KMS-11 (cell line): ENCODE measurements around the gene HOXA1.
A peak's percentile ranks its signal among the peaks of the same experiment; 100 is the strongest.

Source experiments
- H2AFZ ChIP-seq: fragments of 200-600 bp; sonication (generic); 2 replicates; pipeline ENCODE4 v1.6.1; 2016; ENCODE audit warnings: antibody characterized with exemption, mixed run types, low read depth
- H3K27ac ChIP-seq: fragments of 200-600 bp; sonication (generic); 2 replicates; pipeline ENCODE4 v1.6.1; 2016; ENCODE audit warnings: mild to moderate bottlenecking, mixed run types
- H3K27me3 ChIP-seq: fragments of 200-600 bp; sonication (generic); 2 replicates; pipeline ENCODE4 v1.6.1; 2017; ENCODE audit warnings: mild to moderate bottlenecking, low read depth, mixed run types, moderate library complexity; ENCODE audit not compliant: insufficient read depth
- H3K36me3 ChIP-seq: fragments of 200-600 bp; sonication (generic); 2 replicates; pipeline ENCODE4 v1.6.1; 2017; ENCODE audit warnings: mild to moderate bottlenecking, mixed run types; ENCODE audit not compliant: insufficient read depth
- H3K4me1 ChIP-seq: fragments of 200-600 bp; sonication (generic); 2 replicates; pipeline ENCODE4 v1.6.1; 2016; ENCODE audit warnings: mild to moderate bottlenecking, low read depth, mixed run types; ENCODE audit not compliant: poor library complexity, severe bottlenecking
- H3K4me2 ChIP-seq: fragments of 200-600 bp; sonication (generic); 2 replicates; pipeline ENCODE4 v1.7.0; 2016; ENCODE audit warnings: mild to moderate bottlenecking, mixed run types
- H3K4me3 ChIP-seq: fragments of 200-600 bp; sonication (generic); IDR thresholded peaks from 2 replicates; pipeline ENCODE4 v1.6.1; 2017; ENCODE audit warnings: low read depth, low read length, mixed read lengths; ENCODE audit not compliant: insufficient read depth
- H3K79me2 ChIP-seq: fragments of 200-600 bp; sonication (generic); 2 replicates; pipeline ENCODE4 v1.6.1; 2016; ENCODE audit warnings: low read depth, mixed run types; ENCODE audit not compliant: insufficient read depth
- H3K9ac ChIP-seq: fragments of 200-600 bp; sonication (generic); 2 replicates; pipeline ENCODE4 v1.6.1; 2016; ENCODE audit warnings: mild to moderate bottlenecking, mixed run types
- H4K20me1 ChIP-seq: fragments of 200-600 bp; sonication (generic); 2 replicates; pipeline ENCODE4 v1.6.1; 2016; ENCODE audit warnings: mild to moderate bottlenecking, mixed run types; ENCODE audit not compliant: insufficient read depth
- TF ChIP-seq, protein P1 (sequence below): fragments of 200-600 bp; sonication (generic); conservative IDR thresholded peaks from 2 replicates; pipeline ENCODE4 v1.6.1; 2017; ENCODE audit warnings: low read depth, mild to moderate bottlenecking, antibody characterized with exemption, low read length, moderate library complexity, mixed read lengths

The HOXA1 gene

GRCh38 chr7:27132214-27132613, 36.4 kb upstream of the HOXA1 start:
- Histone ChIP-seq H3K27ac (no peak overlapping the region), H3K9ac (no peak overlapping the region), H3K4me2 (no peak overlapping the region), H3K4me3 (no peak overlapping the region), H3K79me2 (no peaks in the 10 kb centered on the region; the same call in 1 of the 2 replicates), H4K20me1 (no peaks in the 10 kb centered on the region), H3K27me3 (no peaks in the 10 kb centered on the region), H2AFZ (no peak overlapping the region), H3K36me3 (no peaks in the 10 kb centered on the region), H3K4me1 (peaks cover 45% of the 10 kb centered on the region)
- TF ChIP-seq, protein P1, sequence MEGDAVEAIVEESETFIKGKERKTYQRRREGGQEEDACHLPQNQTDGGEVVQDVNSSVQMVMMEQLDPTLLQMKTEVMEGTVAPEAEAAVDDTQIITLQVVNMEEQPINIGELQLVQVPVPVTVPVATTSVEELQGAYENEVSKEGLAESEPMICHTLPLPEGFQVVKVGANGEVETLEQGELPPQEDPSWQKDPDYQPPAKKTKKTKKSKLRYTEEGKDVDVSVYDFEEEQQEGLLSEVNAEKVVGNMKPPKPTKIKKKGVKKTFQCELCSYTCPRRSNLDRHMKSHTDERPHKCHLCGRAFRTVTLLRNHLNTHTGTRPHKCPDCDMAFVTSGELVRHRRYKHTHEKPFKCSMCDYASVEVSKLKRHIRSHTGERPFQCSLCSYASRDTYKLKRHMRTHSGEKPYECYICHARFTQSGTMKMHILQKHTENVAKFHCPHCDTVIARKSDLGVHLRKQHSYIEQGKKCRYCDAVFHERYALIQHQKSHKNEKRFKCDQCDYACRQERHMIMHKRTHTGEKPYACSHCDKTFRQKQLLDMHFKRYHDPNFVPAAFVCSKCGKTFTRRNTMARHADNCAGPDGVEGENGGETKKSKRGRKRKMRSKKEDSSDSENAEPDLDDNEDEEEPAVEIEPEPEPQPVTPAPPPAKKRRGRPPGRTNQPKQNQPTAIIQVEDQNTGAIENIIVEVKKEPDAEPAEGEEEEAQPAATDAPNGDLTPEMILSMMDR: no peak

GRCh38 chr7:27131390-27131819, 35.6 kb upstream of the HOXA1 start:
- H3K79me2 ChIP-seq: no peaks in the 10 kb centered on the region; the same call in 1 of the 2 replicates
- peak overlapping the region; percentile 44 for H3K4me2 ChIP-seq
- no peaks in the 10 kb centered on the region for H4K20me1 ChIP-seq
- H3K9ac ChIP-seq: peak overlapping the region; percentile 94
- H3K27me3 ChIP-seq: no peaks in the 10 kb centered on the region
- H3K4me1 ChIP-seq: peaks cover 45% of the 10 kb centered on the region
- peak overlapping the region; percentile 79 for H2AFZ ChIP-seq
- TF ChIP-seq, protein P1: no peak
- H3K4me3 ChIP-seq: peak overlapping the region; percentile 58
- peak overlapping the region; percentile 94 for H3K27ac ChIP-seq
- no peaks in the 10 kb centered on the region for H3K36me3 ChIP-seq

- Histone ChIP-seq H3K9ac (peak within 1 kb of the TSS; percentile 94), H3K27me3 (no peaks in the 10 kb centered on the region), H4K20me1 (no peaks in the 10 kb centered on the region), H3K27ac (peak within 1 kb of the TSS; percentile 94), H3K36me3 (no peaks in the 10 kb centered on the region), H3K79me2 (no peaks in the 10 kb centered on the region; the same call in 1 of the 2 replicates), H3K4me1 (peaks cover 45% of the 10 kb centered on the region), H3K4me3 (peak within 1 kb of the TSS; percentile 58), H3K4me2 (peak within 1 kb of the TSS; percentile 88), H2AFZ (peak within 1 kb of the TSS; percentile 79)
- TF ChIP-seq, protein P1: no peak
Measured at GRCh38 chr7:27130540-27131389, 35.0 kb upstream of the HOXA1 start, which contains the start of gene HOXA4. TSS of gene HOXA4 (minus strand) at chr7:27130757. CDS start at chr7:27130733, 24 bp downstream.

- no peaks in the 10 kb centered on the region; the same call in 1 of the 2 replicates for H3K79me2 ChIP-seq
- TF ChIP-seq, protein P1: peak; percentile 33
- no peak overlapping the region for H3K4me3 ChIP-seq
- peak overlapping the region; percentile 79 for H2AFZ ChIP-seq
- H3K27me3 ChIP-seq: no peaks in the 10 kb centered on the region
- H3K9ac ChIP-seq: peak overlapping the region; percentile 94
- H4K20me1 ChIP-seq: no peaks in the 10 kb centered on the region
- peak overlapping the region; percentile 88 for H3K4me2 ChIP-seq
- H3K36me3 ChIP-seq: no peaks in the 10 kb centered on the region
- H3K4me1 ChIP-seq: peaks cover 37% of the 10 kb centered on the region
- peak overlapping the region; percentile 94 for H3K27ac ChIP-seq
Measured at GRCh38 chr7:27129729-27130539, 34.1 kb upstream of the HOXA1 start.
